ENCODE data around the gene PIKFYVE.
"Not testable (repeated sequence)": the region's sequence is repeated elsewhere in the genome, so short reads cannot be mapped to it uniquely, and the experiment has no call there.

Gene PIKFYVE

GRCh38 chr2:208254118-208254870, 11.8 kb upstream of the PIKFYVE start:
- DNase-seq (ENCODE audit: low read depth): peak; percentile 66

GRCh38 chr2:208254871-208255556, 11.0 kb upstream of the PIKFYVE start, which contains the start of gene IDH1:
Gene IDH1, minus strand, starts transcription at chr2:208255071. Its CDS starts 3,520 bp downstream, at chr2:208251551.
- peak; percentile 90 for DNase-seq (ENCODE audit: low read depth)

- DNase-seq (ENCODE audit: low read depth): no peak
These were observed 10.4 kb upstream of the PIKFYVE start for GRCh38 chr2:208255557-208256106.

GRCh38 chr2:208256192-208256782, 9.8 kb upstream of the PIKFYVE start:
- DNase-seq (ENCODE audit: low read depth): no peak

- DNase-seq (ENCODE audit: low read depth): not testable (repeated sequence)
These were observed 8.9 kb upstream of the PIKFYVE start for GRCh38 chr2:208256849-208257813.

- no peak for DNase-seq (ENCODE audit: low read depth)
These were observed 669 bp upstream of the PIKFYVE start for GRCh38 chr2:208265371-208265800.

- DNase-seq (ENCODE audit: low read depth): no peak
These were observed 468 bp downstream of the PIKFYVE start for GRCh38 chr2:208266553-208266893.

- DNase-seq (ENCODE audit: low read depth): no peak
These were observed 881 bp downstream of the PIKFYVE start for GRCh38 chr2:208266936-208267335.

GRCh38 chr2:208267526-208267925, 1.5 kb downstream of the PIKFYVE start:
- DNase-seq (ENCODE audit: low read depth): not testable (repeated sequence)

- no peak for DNase-seq (ENCODE audit: low read depth)
These were observed 2.3 kb downstream of the PIKFYVE start for GRCh38 chr2:208268156-208268952.

GRCh38 chr2:208269091-208269490, 3.0 kb downstream of the PIKFYVE start:
- no peak for DNase-seq (ENCODE audit: low read depth)

GRCh38 chr2:208274748-208275147, 8.7 kb downstream of the PIKFYVE start:
- DNase-seq (ENCODE audit: low read depth): no peak

GRCh38 chr2:208278549-208278948, 12.5 kb downstream of the PIKFYVE start:
- DNase-seq (ENCODE audit: low read depth): no peak

GRCh38 chr2:208279236-208279635, 13.2 kb downstream of the PIKFYVE start:
- no peak for DNase-seq (ENCODE audit: low read depth)

- no peak for DNase-seq (ENCODE audit: low read depth)
These were observed 14.2 kb downstream of the PIKFYVE start for GRCh38 chr2:208280234-208280633.

GRCh38 chr2:208280933-208281332, 14.9 kb downstream of the PIKFYVE start:
- no peak for DNase-seq (ENCODE audit: low read depth)

- no peak for DNase-seq (ENCODE audit: low read depth)
These were observed 19.8 kb downstream of the PIKFYVE start for GRCh38 chr2:208285853-208286252.

GRCh38 chr2:208294482-208295024, 28.5 kb downstream of the PIKFYVE start:
- no peak for DNase-seq (ENCODE audit: low read depth)

- no peak for DNase-seq (ENCODE audit: low read depth)
These were observed 29.8 kb downstream of the PIKFYVE start for GRCh38 chr2:208295834-208296233.

GRCh38 chr2:208296610-208297009, 30.6 kb downstream of the PIKFYVE start:
- no peak for DNase-seq (ENCODE audit: low read depth)
